Esophagus squamous epithelium (tissue), 5 donors: ENCODE results near the gene MALRD1. TPM values are rescaled to one million over a fixed set of nuclear protein-coding genes. Genes with fewer than 3 reads are reported as not detected.

Experiments
- DNase-seq: peaks from one replicate; lab custom pipeline; 2025; lab: John Stamatoyannopoulos, UW
- H3K27ac ChIP-seq, 4 donors: fragments of 200-600 bp; sonication (generic); one replicate each; pipeline ENCODE4 v1.5.1; 2016 to 2019; ENCODE audit warnings: mild to moderate bottlenecking in 1 of 4
- H3K27me3 ChIP-seq, 4 donors: fragments of 200-600 bp; sonication (generic); 1 replicate in 3 of 4; 2 replicates in 1 of 4; pipeline versions ENCODE4 v1.5.1 to v1.6.0; 2017 to 2021; ENCODE audit warnings: antibody characterized with exemption in 1 of 4
- H3K36me3 ChIP-seq, 3 donors: fragments of 200-600 bp; sonication (generic); one replicate each; pipeline ENCODE4 v1.5.1; 2016 to 2019
- H3K4me1 ChIP-seq, 3 donors: fragments of 200-600 bp; sonication (generic); one replicate each; pipeline ENCODE4 v1.5.1; 2017 to 2019
- H3K4me3 ChIP-seq, 4 donors: fragments of 200-600 bp; sonication (generic); 1 replicate in 3 of 4; 2 replicates in 1 of 4; pipeline ENCODE4 v1.5.1; 2016 to 2019; ENCODE audit warnings: mild to moderate bottlenecking in 2 of 4, moderate library complexity in 1 of 4
- H3K9me3 ChIP-seq, 3 donors: fragments of 200-600 bp; sonication (generic); one replicate each; pipeline ENCODE4 v1.5.1; 2016 to 2019
- CTCF ChIP-seq, 6 experiments: fragments of 450-650 bp in 4 of 6; fragments of 200-600 bp in 2 of 6; sonication (generic) in 2 of 6; IDR thresholded peaks; one replicate each; pipeline ENCODE4 v1.5.1; 2016 to 2019; ENCODE audit warnings: antibody characterized with exemption in 6 of 6, mild to moderate bottlenecking in 4 of 6, moderate library complexity in 4 of 6
- POLR2A ChIP-seq, 4 donors: fragments of 450-650 bp; IDR thresholded peaks; one replicate each; pipeline ENCODE4 v1.6.1; 2017; ENCODE audit warnings: antibody characterized with exemption in 4 of 4, mild to moderate bottlenecking in 4 of 4, moderate library complexity in 3 of 4
- WGBS, 2 donors: methylation state at CpG; one replicate each; pipeline ENCODE4 v1.1.5; 2018; 5-methylcytosine and 5-hydroxymethylcytosine counted together
- intact Hi-C: fragments of 100-400 bp; cut with DNase I; formaldehyde crosslinking; loops from one replicate; pipeline ENCODE4 v1.15.0; 2022
- total RNA-seq, 4 donors: library from RNA; depleted of rRNA; stranded (reverse); fragments of >200 nt; gene quantifications; one replicate each; pipeline ENCODE4 v1.1.0, GENCODE V29; 2016
- donor health status: DM: yes; HTN: yes; CAD: no.

Gene MALRD1
- total RNA-seq, 4 donors from 2014 or later, result 0.38 TPM; not detected in 3

GRCh38 chr10:19416164-19416563, 367.6 kb downstream of the MALRD1 start:
- Histone ChIP-seq H3K27me3 (no peaks in the 10 kb centered on the region), H3K4me1 (no peaks in the 10 kb centered on the region), H3K27ac (no peak overlapping the region), H3K36me3 (no peaks in the 10 kb centered on the region), H3K9me3 (no peaks in the 10 kb centered on the region), H3K4me3 (no peak overlapping the region)
- DNase-seq, result no peak
- 67 to 71% methylated on average over 1 of the region's 1 CpG for WGBS, 2 donors
- TF ChIP-seq POLR2A (IDR thresholded peaks at IDR 0.05) (no peak), CTCF (IDR thresholded peaks at IDR 0.05) (no peak)
- intact Hi-C loops, result no loop called here

- WGBS, 2 donors, result 78 to 87% methylated on average over 4 of the region's 4 CpGs
- TF ChIP-seq POLR2A (IDR thresholded peaks at IDR 0.05) (no peak), CTCF (IDR thresholded peaks at IDR 0.05) (no peak)
- H3K4me3 ChIP-seq, result no peak overlapping the region
- no peaks in the 10 kb centered on the region for H3K36me3 ChIP-seq
- DNase-seq, result no peak
- no peaks in the 10 kb centered on the region for H3K4me1 ChIP-seq
- no peak overlapping the region for H3K27ac ChIP-seq
- H3K9me3 ChIP-seq, result no peaks in the 10 kb centered on the region
- H3K27me3 ChIP-seq, result no peaks in the 10 kb centered on the region
- intact Hi-C loops, result no loop called here
Observed at GRCh38 chr10:19417740-19418139, 369.1 kb downstream of the MALRD1 start.

- intact Hi-C loops, result no loop called here
- WGBS, 2 donors, result 45 to 61% methylated on average over 1 of the region's 1 CpG
- DNase-seq, result no peak
- TF ChIP-seq POLR2A (IDR thresholded peaks at IDR 0.05), result no peak
- no peak for TF ChIP-seq CTCF (IDR thresholded peaks at IDR 0.05)
- Histone ChIP-seq H3K4me1 (no peaks in the 10 kb centered on the region), H3K9me3 (no peaks in the 10 kb centered on the region), H3K36me3 (no peaks in the 10 kb centered on the region), H3K4me3 (no peak overlapping the region), H3K27ac (no peak overlapping the region), H3K27me3 (no peaks in the 10 kb centered on the region)
Observed at GRCh38 chr10:19421674-19422073, 373.1 kb downstream of the MALRD1 start.

- no peak overlapping the region for H3K27ac ChIP-seq
- no peak for DNase-seq
- TF ChIP-seq POLR2A (IDR thresholded peaks at IDR 0.05) (no peak), CTCF (IDR thresholded peaks at IDR 0.05) (no peak)
- intact Hi-C loops, result no loop called here
- H3K9me3 ChIP-seq, result no peaks in the 10 kb centered on the region
- H3K27me3 ChIP-seq, result no peaks in the 10 kb centered on the region
- no peaks in the 10 kb centered on the region for H3K36me3 ChIP-seq
- H3K4me3 ChIP-seq, result no peak overlapping the region
- H3K4me1 ChIP-seq, result no peaks in the 10 kb centered on the region
Observed at GRCh38 chr10:19426034-19426433, 377.4 kb downstream of the MALRD1 start.

- Histone ChIP-seq H3K36me3 (no peaks in the 10 kb centered on the region), H3K27ac (no peak overlapping the region), H3K9me3 (no peaks in the 10 kb centered on the region), H3K4me1 (no peaks in the 10 kb centered on the region), H3K27me3 (no peaks in the 10 kb centered on the region), H3K4me3 (no peak overlapping the region)
- 53 to 58% methylated on average over 5 of the region's 5 CpGs for WGBS, 2 donors
- intact Hi-C loops, result no loop called here
- TF ChIP-seq POLR2A (IDR thresholded peaks at IDR 0.05) (no peak), CTCF (IDR thresholded peaks at IDR 0.05) (no peak)
- no peak for DNase-seq
Observed at GRCh38 chr10:19431622-19432351, 383.2 kb downstream of the MALRD1 start.
